ENCODE data around the gene CRYAB.

Gene CRYAB

GRCh38 chr11:111913997-111914396, 2.4 kb upstream of the CRYAB start:
- no peak overlapping the region for H3K27ac ChIP-seq
- TF ChIP-seq, protein P1, sequence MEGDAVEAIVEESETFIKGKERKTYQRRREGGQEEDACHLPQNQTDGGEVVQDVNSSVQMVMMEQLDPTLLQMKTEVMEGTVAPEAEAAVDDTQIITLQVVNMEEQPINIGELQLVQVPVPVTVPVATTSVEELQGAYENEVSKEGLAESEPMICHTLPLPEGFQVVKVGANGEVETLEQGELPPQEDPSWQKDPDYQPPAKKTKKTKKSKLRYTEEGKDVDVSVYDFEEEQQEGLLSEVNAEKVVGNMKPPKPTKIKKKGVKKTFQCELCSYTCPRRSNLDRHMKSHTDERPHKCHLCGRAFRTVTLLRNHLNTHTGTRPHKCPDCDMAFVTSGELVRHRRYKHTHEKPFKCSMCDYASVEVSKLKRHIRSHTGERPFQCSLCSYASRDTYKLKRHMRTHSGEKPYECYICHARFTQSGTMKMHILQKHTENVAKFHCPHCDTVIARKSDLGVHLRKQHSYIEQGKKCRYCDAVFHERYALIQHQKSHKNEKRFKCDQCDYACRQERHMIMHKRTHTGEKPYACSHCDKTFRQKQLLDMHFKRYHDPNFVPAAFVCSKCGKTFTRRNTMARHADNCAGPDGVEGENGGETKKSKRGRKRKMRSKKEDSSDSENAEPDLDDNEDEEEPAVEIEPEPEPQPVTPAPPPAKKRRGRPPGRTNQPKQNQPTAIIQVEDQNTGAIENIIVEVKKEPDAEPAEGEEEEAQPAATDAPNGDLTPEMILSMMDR (conservative IDR thresholded peaks at IDR 0.05), result no peak

DNA sequence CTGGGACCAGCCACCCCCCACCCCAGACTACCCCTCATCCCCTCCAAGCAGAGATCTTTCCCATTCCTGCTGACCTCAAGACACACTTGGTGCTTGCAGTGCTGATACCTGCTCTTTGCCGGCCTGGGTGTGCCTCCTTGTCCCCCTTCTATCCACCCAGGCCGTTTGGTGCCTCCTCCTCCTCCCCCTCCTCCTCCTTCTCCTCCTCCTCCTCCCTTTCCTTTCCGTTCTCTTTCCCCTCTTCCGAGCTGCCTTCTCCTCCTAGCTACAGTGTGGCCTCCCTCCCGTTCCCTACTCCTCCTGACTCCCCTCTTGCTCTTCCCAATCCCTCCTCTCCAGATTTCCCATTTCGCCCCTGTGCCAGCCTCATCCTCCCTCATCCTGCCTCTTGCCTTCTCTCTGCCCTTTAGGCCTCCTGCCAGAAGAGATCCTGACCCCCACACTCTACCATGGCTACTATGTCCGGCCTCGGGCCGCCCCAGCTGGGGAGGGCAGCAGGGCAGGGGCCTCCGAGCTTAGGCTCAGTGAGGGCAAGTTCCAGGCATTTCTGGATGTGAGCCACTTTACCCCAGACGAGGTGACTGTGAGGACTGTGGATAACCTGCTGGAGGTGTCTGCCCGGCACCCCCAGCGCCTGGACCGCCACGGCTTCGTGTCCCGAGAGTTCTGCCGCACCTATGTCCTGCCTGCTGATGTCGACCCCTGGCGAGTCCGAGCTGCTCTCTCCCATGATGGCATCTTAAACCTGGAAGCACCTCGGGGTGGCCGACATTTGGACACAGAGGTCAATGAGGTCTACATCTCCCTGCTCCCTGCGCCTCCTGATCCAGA, 1.7 kb upstream of the CRYAB start:
- H3K27ac ChIP-seq, result no peak overlapping the region
- TF ChIP-seq, protein P1 (conservative IDR thresholded peaks at IDR 0.05), result no peak

DNA sequence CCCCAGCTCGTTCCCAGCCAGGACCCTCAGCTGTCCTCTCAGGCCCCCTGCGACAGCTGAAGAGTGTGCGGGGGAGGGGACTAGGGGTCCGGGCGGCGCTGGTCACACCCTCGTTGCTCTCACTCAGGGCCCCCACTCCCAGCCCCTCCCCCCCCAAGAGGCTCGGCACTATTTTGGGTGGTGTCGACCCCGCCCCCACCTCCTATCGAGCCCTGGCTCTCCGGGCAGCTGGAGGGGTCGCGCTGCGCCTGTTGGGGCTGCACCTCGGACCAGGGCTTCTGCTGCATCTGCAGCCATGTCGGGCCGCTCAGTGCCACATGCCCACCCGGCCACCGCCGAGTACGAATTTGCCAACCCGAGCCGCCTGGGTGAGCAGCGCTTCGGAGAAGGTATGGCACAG, 965 bp upstream of the CRYAB start, which contains the start of gene HSPB2:
TSS of gene HSPB2 (plus strand) at position 200 of the 400 bp plus-strand sequence. CDS start at position 296, 96 bp downstream.
- H3K27ac ChIP-seq, result peak within 1 kb of the TSS; percentile 36
- TF ChIP-seq, protein P1 (conservative IDR thresholded peaks at IDR 0.05), result no peak

DNA sequence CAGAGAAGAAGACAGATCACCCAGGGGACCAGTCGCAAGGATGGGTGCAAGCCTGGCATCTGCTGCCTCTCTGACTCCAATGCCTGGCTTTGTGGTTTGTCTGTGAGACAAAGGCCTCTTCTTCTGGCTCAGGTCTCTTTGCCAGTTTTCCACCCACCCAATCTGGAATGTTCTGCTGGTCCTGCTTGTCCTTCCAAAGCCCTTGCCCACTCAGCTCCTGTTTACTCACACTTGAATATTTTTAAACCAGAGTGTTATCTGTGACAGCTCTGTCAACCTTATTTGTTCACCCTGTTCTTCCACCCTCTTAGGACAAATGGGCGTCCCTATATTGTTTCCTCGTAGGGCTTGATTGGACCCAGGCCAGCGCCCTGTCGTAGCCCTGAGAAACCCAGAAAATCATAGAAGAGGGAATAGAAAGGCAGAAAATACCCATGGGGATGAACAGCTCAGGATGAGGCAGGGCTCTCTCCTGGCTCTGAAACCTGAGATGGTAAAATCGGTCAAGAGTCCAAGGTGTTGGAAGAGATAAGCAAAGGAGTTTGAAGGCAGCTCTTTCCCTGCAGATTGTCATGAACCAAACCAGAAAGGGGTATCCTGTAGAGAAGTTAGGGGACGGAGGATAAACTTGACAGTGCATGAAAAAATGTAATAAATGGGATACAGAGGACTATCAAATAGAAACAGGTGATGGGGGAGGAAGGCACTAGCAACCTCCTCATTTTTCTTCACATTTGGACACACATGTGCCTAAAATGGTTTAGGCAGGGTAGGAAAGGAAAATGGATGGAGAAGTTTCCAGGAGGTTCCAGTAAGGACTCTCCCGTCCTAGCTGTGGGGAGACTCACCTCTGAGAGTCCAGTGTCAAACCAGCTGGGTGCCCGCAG, 651 bp downstream of the CRYAB start:
- H3K27ac ChIP-seq, result no peak overlapping the region; the same call in 1 of the 2 replicates
- TF ChIP-seq, protein P1 (conservative IDR thresholded peaks at IDR 0.05), result no peak

GRCh38 chr11:111909378-111909777, 2.2 kb downstream of the CRYAB start:
- no peak overlapping the region for H3K27ac ChIP-seq
- TF ChIP-seq, protein P1 (conservative IDR thresholded peaks at IDR 0.05), result no peak

- no peak overlapping the region for H3K27ac ChIP-seq
- TF ChIP-seq, protein P1 (conservative IDR thresholded peaks at IDR 0.05), result no peak
These were observed 2.8 kb downstream of the CRYAB start for GRCh38 chr11:111908639-111909305.
